SK-N-SH (cell line): ENCODE measurements around the gene PLK3. TPM values are rescaled to one million over a fixed set of nuclear protein-coding genes. Genes with fewer than 3 reads are reported as not detected.

Experiments used
- CTCF ChIA-PET: fragments of 300-600, 350-600 bp; formaldehyde crosslinking; extraction: SDS; loops from one replicate; lab custom pipeline; 2021; lab: Yijun Ruan, JAX
- POLR2A ChIA-PET: fragments of 350-600 bp; sonication (Branson Sonifier 250); formaldehyde crosslinking; extraction: SDS; loops from one replicate; lab custom pipeline; 2020; ENCODE audit warnings: antibody characterized with exemption, inconsistent platforms; lab: Yijun Ruan, JAX
- DNase-seq: peaks from one replicate; pipeline ENCODE4 v3.0.0; 2012
- H2AFZ ChIP-seq: fragments of 200-600 bp; sonication (generic); 2 replicates; pipeline ENCODE4 v1.8.1; 2016; ENCODE audit warnings: antibody characterized with exemption, mild to moderate bottlenecking, low read depth
- H3F3A ChIP-seq: fragments of 200-600 bp; sonication (generic); replicated peaks from 2 replicates; pipeline ENCODE3; 2016; ENCODE audit warnings: antibody characterized with exemption, mild to moderate bottlenecking; ENCODE audit not compliant: insufficient read depth
- H3K27ac ChIP-seq, 2 experiments: fragments of 200-500 bp in 1 of 2; fragments of 200-600 bp in 1 of 2; sonication (Bioruptor generic) in 1 of 2; sonication (generic), shearing (Covaris generic) in 1 of 2; 2 replicates each; pipeline versions ENCODE4 v1.5.1 to v1.6.1; 2014 to 2016; ENCODE audit warnings: low read depth in 2 of 2, inconsistent platforms in 1 of 2, low read length in 1 of 2, mild to moderate bottlenecking in 1 of 2, mixed read lengths in 1 of 2
- H3K27me3 ChIP-seq: fragments of 200-600 bp; sonication (generic), shearing (Covaris generic); 2 replicates; pipeline ENCODE4 v1.6.1; 2016; ENCODE audit warnings: mixed run types; ENCODE audit not compliant: insufficient read depth
- H3K36me3 ChIP-seq, 2 experiments: fragments of 200-500 bp in 1 of 2; fragments of 200-600 bp in 1 of 2; sonication (Bioruptor generic) in 1 of 2; sonication (generic) in 1 of 2; replicated peaks in 1 of 2; 2 replicates each; pipeline versions ENCODE3 to v1.5.1; 2014 to 2016; ENCODE audit warnings: low read length in 1 of 2, mild to moderate bottlenecking in 1 of 2; ENCODE audit not compliant: insufficient read depth in 2 of 2, control insufficient read depth in 1 of 2
- H3K4me1 ChIP-seq, 2 experiments: fragments of 200-500 bp in 1 of 2; fragments of 200-600 bp in 1 of 2; sonication (Bioruptor generic) in 1 of 2; sonication (generic), shearing (Covaris generic) in 1 of 2; 2 replicates each; pipeline versions ENCODE4 v1.5.1 to v1.6.1; 2014 to 2016; ENCODE audit warnings: low read depth in 1 of 2, low read length in 1 of 2, mixed run types in 1 of 2; ENCODE audit not compliant: insufficient read depth in 2 of 2, control insufficient read depth in 1 of 2
- H3K4me2 ChIP-seq: fragments of 200-600 bp; sonication (generic), shearing (Covaris generic); 2 replicates; pipeline ENCODE4 v1.6.1; 2017; ENCODE audit warnings: mixed run types
- H3K4me3 ChIP-seq, 2 experiments: fragments of 200-500 bp in 1 of 2; fragments of 200-600 bp in 1 of 2; sonication (Bioruptor generic) in 1 of 2; sonication (generic), shearing (Covaris generic) in 1 of 2; 2 replicates each; pipeline versions ENCODE4 v1.5.1 to v1.8.1; 2014 to 2016; ENCODE audit warnings: low read depth in 2 of 2, inconsistent platforms in 1 of 2, low read length in 1 of 2, mild to moderate bottlenecking in 1 of 2, mixed read lengths in 1 of 2, moderate library complexity in 1 of 2
- H3K79me2 ChIP-seq: fragments of 200-600 bp; sonication (generic); 2 replicates; pipeline ENCODE4 v1.8.1; 2017; ENCODE audit warnings: mild to moderate bottlenecking; ENCODE audit not compliant: insufficient read depth
- H3K9ac ChIP-seq: fragments of 200-600 bp; sonication (generic); 2 replicates; pipeline ENCODE4 v1.6.1; 2017; ENCODE audit warnings: mixed run types
- H3K9me2 ChIP-seq: fragments of 200-600 bp; sonication (generic); 2 replicates; pipeline ENCODE4 v1.6.1; 2017; ENCODE audit warnings: mixed run types
- H3K9me3 ChIP-seq: fragments of 200-600 bp; sonication (generic); 2 replicates; pipeline ENCODE4 v1.6.1; 2017; ENCODE audit warnings: mixed run types, mild to moderate bottlenecking, moderate library complexity
- H4K20me1 ChIP-seq: fragments of 200-600 bp; sonication (generic); 2 replicates; pipeline ENCODE4 v1.6.1; 2017; ENCODE audit warnings: mild to moderate bottlenecking, mixed run types; ENCODE audit not compliant: insufficient read depth
- CHD2 ChIP-seq: fragments of 150-350 bp; IDR thresholded peaks from 2 replicates; pipeline ENCODE4 v1.6.1; 2018; ENCODE audit warnings: low read length; ENCODE audit not compliant: partially characterized antibody
- ELF1 ChIP-seq: IDR thresholded peaks from 2 replicates; pipeline ENCODE4 v1.4.0; 2012
- EZH2phosphoT487 ChIP-seq: fragments of 200-600 bp; sonication (generic); IDR thresholded peaks from 2 replicates; pipeline ENCODE4 v1.6.1; 2017; ENCODE audit warnings: low read depth, mixed run types, mild to moderate bottlenecking, antibody characterized with exemption, moderate library complexity, borderline replicate concordance
- FOXJ3 ChIP-seq: sonication (generic); formaldehyde crosslinking; IDR thresholded peaks from 2 replicates; pipeline ENCODE4 v1.5.1; 2020; ENCODE audit warnings: mild to moderate bottlenecking, missing genetic modification reagents
- JUND ChIP-seq: IDR thresholded peaks from 2 replicates; pipeline ENCODE4 v1.4.0; 2012
- MXI1 ChIP-seq: IDR thresholded peaks from 2 replicates; pipeline ENCODE4 v1.6.1; 2012; ENCODE audit warnings: mild to moderate bottlenecking, low read depth, low read length, improper control_type of control experiment
- PBX3 ChIP-seq: IDR thresholded peaks from 2 replicates; pipeline ENCODE4; 2012
- POLR2AphosphoS5 ChIP-seq: IDR thresholded peaks from 2 replicates; pipeline ENCODE4 v1.6.1; 2012; ENCODE audit warnings: low read depth, low read length
- RFX5 ChIP-seq: IDR thresholded peaks from 2 replicates; pipeline ENCODE4 v1.6.1; 2012; ENCODE audit warnings: mild to moderate bottlenecking, improper control_type of control experiment, low read length
- SIN3A ChIP-seq: IDR thresholded peaks from 2 replicates; pipeline ENCODE4 v1.6.1; 2012; ENCODE audit warnings: low read depth, mild to moderate bottlenecking, low read length, moderate library complexity, borderline replicate concordance
- ZBTB33 ChIP-seq: IDR thresholded peaks from 2 replicates; pipeline ENCODE4 v1.4.0; 2012; ENCODE audit warnings: low read depth, borderline replicate concordance
- whole genome bisulfite sequencing: methylation state at CpG from one replicate; pipeline ENCODE4 v1.1.6; 2017; ENCODE audit warnings: low lambda C conversion rate; 5-methylcytosine and 5-hydroxymethylcytosine counted together
- polyA plus RNA-seq, 3 experiments: library from polyadenylated mRNA; depleted of rRNA; stranded (reverse); fragments of >200 nt; gene quantifications; 2 replicates each; pipeline ENCODE4 v1.2.3, GENCODE V29; 2012

PLK3 gene
- polyA plus RNA-seq, 1 of the 3 experiments (the other 2 are of a cell fraction), result 82.8 TPM

GRCh38 chr1:44787506-44787905, 12.7 kb upstream of the PLK3 start:
- Histone ChIP-seq H3K79me2 (no peaks in the 10 kb centered on the region), H3K27ac (no peak overlapping the region), H3K9me2 (no peaks in the 10 kb centered on the region), H3F3A (peaks cover 7% of the 10 kb centered on the region), H3K4me1 (peaks cover 0 to 9% of the 10 kb centered on the region in 2 experiments; a peak in 1 of 4 replicates), H3K4me2 (no peak overlapping the region), H4K20me1 (no peaks in the 10 kb centered on the region), H3K27me3 (no peaks in the 10 kb centered on the region), H3K9me3 (no peaks in the 10 kb centered on the region), H3K9ac (no peak overlapping the region), H2AFZ (no peak overlapping the region), H3K36me3 (no peaks in the 10 kb centered on the region), H3K4me3 (no peak overlapping the region)
- TF ChIP-seq POLR2AphosphoS5, result no peak
- no peak for TF ChIP-seq RFX5
- TF ChIP-seq ZBTB33, result no peak
- no peak for TF ChIP-seq MXI1
- TF ChIP-seq ELF1, result no peak
- no peak for TF ChIP-seq EZH2phosphoT487
- TF ChIP-seq PBX3, result no peak
- TF ChIP-seq CHD2, result no peak
- CTCF ChIA-PET, result interaction anchor here (0.7 to 1.5 kb wide), 4 partner anchors 12 to 516 kb away, joined by 3 to 8 read pairs (median 6); partner anchors contain the start of gene RPS8
- POLR2A ChIA-PET, result interaction anchor here (1.3 to 1.6 kb wide), 3 partner anchors 12 to 13 kb away, joined by 5 to 7 read pairs (median 6); partner anchors contain the start of genes PLK3 and RPS8
- WGBS, result 87% methylated on average over 9 of the region's 10 CpGs
- no peak for DNase-seq

GRCh38 chr1:44788120-44788860, 11.9 kb upstream of the PLK3 start, which contains the start of gene BEST4:
Gene BEST4 (minus strand): TSS chr1:44788170. CDS start chr1:44787705, 465 bp downstream.
- H3K4me3 ChIP-seq, result no peak within 1 kb of the TSS
- no peaks in the 10 kb centered on the region for H3K9me3 ChIP-seq
- H3K9me2 ChIP-seq, result no peaks in the 10 kb centered on the region
- no peak within 1 kb of the TSS for H3K9ac ChIP-seq
- POLR2A ChIA-PET, result interaction anchor here (1.2 to 1.6 kb wide), 3 partner anchors 12 to 26 kb away, joined by 3 to 7 read pairs (median 5); partner anchors contain the start of genes PLK3 and RPS8
- 93% methylated on average over 9 of the region's 9 CpGs for WGBS
- H3F3A ChIP-seq, result peaks cover 4% of the 10 kb centered on the region
- no peak within 1 kb of the TSS for H3K27ac ChIP-seq
- no peak within 1 kb of the TSS for H2AFZ ChIP-seq
- no peak within 1 kb of the TSS for H3K4me2 ChIP-seq
- H3K4me1 ChIP-seq, result peaks cover 0 to 9% of the 10 kb centered on the region in 2 experiments; a peak in 1 of 4 replicates
- no peaks in the 10 kb centered on the region for H4K20me1 ChIP-seq
- no peaks in the 10 kb centered on the region for H3K79me2 ChIP-seq
- TF ChIP-seq FOXJ3 (no peak), SIN3A (no peak), JUND (no peak)
- TF ChIP-seq, all 33 proteins: peak for 0
- DNase-seq, result no peak
- Histone ChIP-seq H3K36me3 (no peaks in the 10 kb centered on the region), H3K27me3 (no peaks in the 10 kb centered on the region)
- CTCF ChIA-PET, result interaction anchor here (0.7 to 1.3 kb wide), 4 partner anchors 10 to 515 kb away, joined by 3 to 5 read pairs (median 4); no protein-coding TSS in a partner anchor
